ENCODE measurements around the gene KIF21A. TPM values are rescaled to one million over a fixed set of nuclear protein-coding genes. Genes with fewer than 3 reads are reported as not detected.

The KIF21A gene
- total RNA-seq, 1 experiment from 2014 or later = 29.1 TPM

DNA sequence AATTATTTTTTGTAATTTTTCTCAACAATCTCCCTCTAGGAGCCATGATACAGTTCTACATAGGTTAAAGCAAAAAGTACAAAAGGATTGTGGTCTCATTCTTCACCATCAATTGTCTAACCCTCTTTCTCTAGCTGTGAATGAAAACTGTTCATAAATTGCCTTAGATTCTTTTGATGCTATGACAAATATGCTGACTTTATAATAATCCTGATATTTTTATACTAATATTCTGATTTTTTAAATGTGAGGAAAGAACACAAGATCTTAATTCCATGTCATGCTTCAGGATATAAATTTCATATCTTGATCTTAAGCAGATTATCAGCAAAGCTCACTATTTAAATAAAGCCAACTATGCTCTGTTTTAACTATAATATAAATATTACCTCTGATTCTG is 75.4 kb downstream of the KIF21A start:
- no TSS peak for BruUV-seq (replicated peaks)

DNA sequence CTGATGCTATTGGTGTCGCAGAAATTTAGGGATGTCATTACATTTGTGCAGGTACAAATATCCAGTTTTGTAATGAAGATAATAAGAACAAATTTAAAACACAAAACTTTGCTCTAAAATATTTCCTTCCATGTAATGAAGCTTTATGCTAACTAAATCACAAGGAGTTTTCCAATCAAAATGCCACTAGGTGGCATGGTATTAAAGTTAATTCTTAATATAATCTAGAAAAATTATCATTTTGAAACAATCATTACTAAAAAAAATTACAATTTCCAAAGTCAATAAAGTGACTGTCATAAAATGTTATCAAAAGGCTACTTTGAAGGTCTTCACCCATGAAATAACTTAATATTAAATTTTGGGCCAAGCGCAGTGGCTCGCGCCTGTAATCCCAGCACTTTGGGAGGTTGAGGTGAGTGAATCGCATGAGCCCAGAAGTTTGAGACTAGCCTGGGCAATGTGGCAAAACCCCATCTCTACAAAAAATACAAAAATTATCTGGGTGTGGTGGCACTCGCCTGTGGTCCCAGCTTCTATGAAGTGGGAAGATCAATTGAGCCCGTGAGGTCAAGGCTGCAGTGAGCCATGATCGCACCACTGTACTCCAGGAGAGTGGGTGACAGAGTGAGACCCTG is 77.4 kb downstream of the KIF21A start:
- no peak overlapping the region for H3K27ac ChIP-seq (ENCODE audit: low read depth, low read length)
- CTCF ChIA-PET = interaction anchor here (0.6 to 1.6 kb wide), 5 partner anchors 10 to 92 kb away, joined by 3 to 6 read pairs (median 4); no protein-coding TSS in a partner anchor
- no TSS peak for BruUV-seq (replicated peaks)
- H3K27me3 ChIP-seq (ENCODE audit: insufficient read depth, low read length) = no peaks in the 10 kb centered on the region
- no peaks in the 10 kb centered on the region for H3K9me2 ChIP-seq (ENCODE audit: insufficient read depth)
- no peak overlapping the region for H3K4me2 ChIP-seq (ENCODE audit: low read length)
- no peak overlapping the region for H3K9ac ChIP-seq (ENCODE audit: low read length)
- intact Hi-C loops (cut with micrococcal nuclease) = no loop called here
- no peak overlapping the region for H2AFZ ChIP-seq (ENCODE audit: low read depth, low read length, poor library complexity, severe bottlenecking)
- H3K36me3 ChIP-seq (ENCODE audit: control insufficient read depth in 1 of 2, insufficient read depth in 2 of 2, low read length in 2 of 2) = peaks cover 0 to 4% of the 10 kb centered on the region in 2 experiments; a peak in 1 of 4 replicates
- H3K9me3 ChIP-seq (ENCODE audit: control insufficient read depth in 1 of 2, insufficient read depth in 1 of 2, low read depth in 1 of 2, low read length in 2 of 2) = no peaks in the 10 kb centered on the region
- no peaks in the 10 kb centered on the region for H3K4me1 ChIP-seq (ENCODE audit: control insufficient read depth in 1 of 2, insufficient read depth in 2 of 2, low read length in 2 of 2)
- H3K79me2 ChIP-seq (ENCODE audit: insufficient read depth, low read length) = no peaks in the 10 kb centered on the region
- POLR2A ChIA-PET = no interaction called here
- no peaks in the 10 kb centered on the region for H4K20me1 ChIP-seq (ENCODE audit: insufficient read depth)
- ATAC-seq (no peak), DNase-seq (ENCODE audit: low read depth, low spot score) (no peak)
- RAD21 ChIA-PET (ENCODE audit: low non-redundant PET in 1 of 2, low total read pairs in 2 of 2, uncharacterized antibody in 2 of 2, unreplicated experiment in 2 of 2) = no interaction called here
- TF ChIP-seq, protein P1, sequence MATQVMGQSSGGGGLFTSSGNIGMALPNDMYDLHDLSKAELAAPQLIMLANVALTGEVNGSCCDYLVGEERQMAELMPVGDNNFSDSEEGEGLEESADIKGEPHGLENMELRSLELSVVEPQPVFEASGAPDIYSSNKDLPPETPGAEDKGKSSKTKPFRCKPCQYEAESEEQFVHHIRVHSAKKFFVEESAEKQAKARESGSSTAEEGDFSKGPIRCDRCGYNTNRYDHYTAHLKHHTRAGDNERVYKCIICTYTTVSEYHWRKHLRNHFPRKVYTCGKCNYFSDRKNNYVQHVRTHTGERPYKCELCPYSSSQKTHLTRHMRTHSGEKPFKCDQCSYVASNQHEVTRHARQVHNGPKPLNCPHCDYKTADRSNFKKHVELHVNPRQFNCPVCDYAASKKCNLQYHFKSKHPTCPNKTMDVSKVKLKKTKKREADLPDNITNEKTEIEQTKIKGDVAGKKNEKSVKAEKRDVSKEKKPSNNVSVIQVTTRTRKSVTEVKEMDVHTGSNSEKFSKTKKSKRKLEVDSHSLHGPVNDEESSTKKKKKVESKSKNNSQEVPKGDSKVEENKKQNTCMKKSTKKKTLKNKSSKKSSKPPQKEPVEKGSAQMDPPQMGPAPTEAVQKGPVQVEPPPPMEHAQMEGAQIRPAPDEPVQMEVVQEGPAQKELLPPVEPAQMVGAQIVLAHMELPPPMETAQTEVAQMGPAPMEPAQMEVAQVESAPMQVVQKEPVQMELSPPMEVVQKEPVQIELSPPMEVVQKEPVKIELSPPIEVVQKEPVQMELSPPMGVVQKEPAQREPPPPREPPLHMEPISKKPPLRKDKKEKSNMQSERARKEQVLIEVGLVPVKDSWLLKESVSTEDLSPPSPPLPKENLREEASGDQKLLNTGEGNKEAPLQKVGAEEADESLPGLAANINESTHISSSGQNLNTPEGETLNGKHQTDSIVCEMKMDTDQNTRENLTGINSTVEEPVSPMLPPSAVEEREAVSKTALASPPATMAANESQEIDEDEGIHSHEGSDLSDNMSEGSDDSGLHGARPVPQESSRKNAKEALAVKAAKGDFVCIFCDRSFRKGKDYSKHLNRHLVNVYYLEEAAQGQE (IDR thresholded peaks at IDR 0.05; ENCODE audit: low read depth) = no peak
- TF ChIP-seq CTCF (IDR thresholded peaks at IDR 0.05 in 2 of 3, conservative IDR thresholded peaks at IDR 0.05 in 1 of 3; ENCODE audit: borderline replicate concordance in 1 of 3, insufficient read depth in 1 of 3, low read depth in 2 of 3, low read length in 2 of 3) (0 out of 6 replicates have a peak, but pooled peaks of 1 of the 3 experiments have one; percentile 15), TCF7L2 (IDR thresholded peaks at IDR 0.05; ENCODE audit: borderline replicate concordance, extremely low read depth, insufficient read depth, insufficient read length) (no peak), RAD21 (IDR thresholded peaks at IDR 0.05; ENCODE audit: low read depth) (peak; percentile 41; the same call in 1 of the 2 replicates), CEBPB (IDR thresholded peaks at IDR 0.05; ENCODE audit: low read depth) (no peak), SIN3A (IDR thresholded peaks at IDR 0.05; ENCODE audit: low read depth) (no peak)
- H3K4me3 ChIP-seq (replicated peaks in 1 of 2; ENCODE audit: low read depth in 1 of 2, low read length in 2 of 2) = no peak overlapping the region

More for the DNA sequence above, 75.4 kb downstream of the KIF21A start:
- TF ChIP-seq FOSL1 (IDR thresholded peaks at IDR 0.05; ENCODE audit: low read depth) (no peak), MAX (IDR thresholded peaks at IDR 0.05) (no peak), POLR2AphosphoS5 (IDR thresholded peaks at IDR 0.05; ENCODE audit: low read depth, low read length) (no peak), TCF7L2 (IDR thresholded peaks at IDR 0.05; ENCODE audit: borderline replicate concordance, extremely low read depth, insufficient read depth, insufficient read length) (no peak)
- TF ChIP-seq, protein P2, sequence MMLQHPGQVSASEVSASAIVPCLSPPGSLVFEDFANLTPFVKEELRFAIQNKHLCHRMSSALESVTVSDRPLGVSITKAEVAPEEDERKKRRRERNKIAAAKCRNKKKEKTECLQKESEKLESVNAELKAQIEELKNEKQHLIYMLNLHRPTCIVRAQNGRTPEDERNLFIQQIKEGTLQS (IDR thresholded peaks at IDR 0.05) = no peak
- Histone ChIP-seq H3K9ac (ENCODE audit: low read length) (no peak overlapping the region), H3K4me2 (ENCODE audit: low read length) (no peak overlapping the region), H3K27ac (ENCODE audit: low read depth, low read length) (no peak overlapping the region), H3K9me2 (ENCODE audit: insufficient read depth) (no peaks in the 10 kb centered on the region), H2AFZ (ENCODE audit: low read depth, low read length, poor library complexity, severe bottlenecking) (no peak overlapping the region), H4K20me1 (ENCODE audit: insufficient read depth) (no peaks in the 10 kb centered on the region), H3K79me2 (ENCODE audit: insufficient read depth, low read length) (no peaks in the 10 kb centered on the region), H3K4me3 (replicated peaks in 1 of 2; ENCODE audit: low read depth in 1 of 2, low read length in 2 of 2) (no peak overlapping the region), H3K27me3 (ENCODE audit: insufficient read depth, low read length) (no peaks in the 10 kb centered on the region), H3K4me1 (ENCODE audit: control insufficient read depth in 1 of 2, insufficient read depth in 2 of 2, low read length in 2 of 2) (no peaks in the 10 kb centered on the region), H3K9me3 (ENCODE audit: control insufficient read depth in 1 of 2, insufficient read depth in 1 of 2, low read depth in 1 of 2, low read length in 2 of 2) (no peaks in the 10 kb centered on the region), H3K36me3 (ENCODE audit: control insufficient read depth in 1 of 2, insufficient read depth in 2 of 2, low read length in 2 of 2) (peaks cover 0 to 4% of the 10 kb centered on the region in 2 experiments; a peak in 1 of 4 replicates)
- ChIA-PET CTCF (no interaction called here), RAD21 (ENCODE audit: low non-redundant PET in 1 of 2, low total read pairs in 2 of 2, uncharacterized antibody in 2 of 2, unreplicated experiment in 2 of 2) (no interaction called here), POLR2A (no interaction called here)
- ATAC-seq = no peak
- DNase-seq (ENCODE audit: low read depth, low spot score) = no peak
- intact Hi-C loops (cut with micrococcal nuclease) = no loop called here

Data from HCT116 (cell line).